NCI-H2196 (cell line): ENCODE results near the gene IRAK1.

Source experiments
- DNase-seq: peaks from one replicate; lab custom pipeline; 2025; ENCODE audit not compliant: unreplicated experiment; lab: John Stamatoyannopoulos, UW

The IRAK1 gene

DNA sequence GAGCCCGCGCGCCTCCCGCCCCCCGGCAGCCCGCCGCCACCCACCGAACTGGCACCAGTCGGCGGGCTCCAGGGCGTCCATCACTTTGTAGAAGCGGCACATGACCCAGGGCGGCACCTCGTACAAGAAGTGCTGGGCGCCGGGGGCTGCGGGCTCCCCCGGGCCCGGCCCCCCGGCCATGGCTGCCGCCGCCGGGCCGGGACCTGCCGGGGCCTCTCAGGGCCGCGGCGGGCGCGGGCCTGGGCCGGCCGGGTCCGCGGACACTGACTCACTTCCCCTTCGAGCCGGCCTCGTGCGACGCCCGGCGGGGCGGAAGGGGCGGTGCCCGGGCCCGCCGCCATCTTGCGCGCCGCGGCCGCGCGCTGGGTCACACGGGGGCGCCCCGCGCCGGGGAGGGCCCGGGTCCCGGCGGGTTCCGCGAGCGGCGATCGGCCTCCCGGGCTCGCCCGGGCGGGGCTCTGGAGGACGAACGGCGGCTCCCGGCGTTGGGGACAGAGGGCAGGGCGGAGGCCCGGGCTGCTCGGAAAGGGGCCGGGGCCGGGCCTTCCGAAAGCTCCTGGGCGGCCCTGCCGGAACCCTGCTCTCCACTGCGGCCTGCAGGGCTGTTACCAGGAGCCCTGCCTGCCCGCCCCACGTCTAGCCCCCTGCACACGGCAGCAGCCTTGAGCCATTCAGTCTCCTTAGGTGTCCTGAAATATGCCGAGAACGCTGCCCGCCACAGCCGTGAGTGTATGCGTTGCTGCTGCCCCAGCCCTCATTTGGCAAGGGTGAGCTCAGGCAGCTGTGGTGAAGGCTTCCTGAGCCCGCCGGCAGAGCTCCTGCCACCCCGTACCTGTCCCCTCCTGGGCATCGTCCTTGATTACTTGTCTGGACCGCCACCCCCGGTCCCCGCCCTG is at the start of gene IRAK1:
IRAK1 (minus strand) TSS at position 270 of the 896 bp plus-strand sequence; CDS start at position 180, 90 bp downstream.
- DNase-seq = peak; percentile 55

DNA sequence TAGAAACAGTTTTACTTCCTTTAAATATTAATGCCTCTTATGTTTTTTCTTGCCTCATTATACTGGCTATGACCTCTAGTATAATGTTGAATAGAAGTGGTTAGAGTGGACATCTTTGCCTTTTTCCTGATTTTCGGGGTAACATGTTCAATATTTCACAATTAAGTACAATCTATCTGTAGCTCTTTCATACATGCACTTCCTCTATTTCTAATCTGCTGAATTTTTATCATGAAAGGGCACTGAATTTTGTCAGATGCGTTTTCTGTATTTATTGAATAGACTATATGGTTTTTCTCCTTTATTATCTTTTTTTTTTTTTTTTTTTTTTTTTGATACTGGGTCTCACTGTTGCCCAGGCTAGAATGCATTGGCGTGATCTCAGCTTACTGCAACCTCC is 48.9 kb upstream of the IRAK1 start:
- DNase-seq = no peak

DNA sequence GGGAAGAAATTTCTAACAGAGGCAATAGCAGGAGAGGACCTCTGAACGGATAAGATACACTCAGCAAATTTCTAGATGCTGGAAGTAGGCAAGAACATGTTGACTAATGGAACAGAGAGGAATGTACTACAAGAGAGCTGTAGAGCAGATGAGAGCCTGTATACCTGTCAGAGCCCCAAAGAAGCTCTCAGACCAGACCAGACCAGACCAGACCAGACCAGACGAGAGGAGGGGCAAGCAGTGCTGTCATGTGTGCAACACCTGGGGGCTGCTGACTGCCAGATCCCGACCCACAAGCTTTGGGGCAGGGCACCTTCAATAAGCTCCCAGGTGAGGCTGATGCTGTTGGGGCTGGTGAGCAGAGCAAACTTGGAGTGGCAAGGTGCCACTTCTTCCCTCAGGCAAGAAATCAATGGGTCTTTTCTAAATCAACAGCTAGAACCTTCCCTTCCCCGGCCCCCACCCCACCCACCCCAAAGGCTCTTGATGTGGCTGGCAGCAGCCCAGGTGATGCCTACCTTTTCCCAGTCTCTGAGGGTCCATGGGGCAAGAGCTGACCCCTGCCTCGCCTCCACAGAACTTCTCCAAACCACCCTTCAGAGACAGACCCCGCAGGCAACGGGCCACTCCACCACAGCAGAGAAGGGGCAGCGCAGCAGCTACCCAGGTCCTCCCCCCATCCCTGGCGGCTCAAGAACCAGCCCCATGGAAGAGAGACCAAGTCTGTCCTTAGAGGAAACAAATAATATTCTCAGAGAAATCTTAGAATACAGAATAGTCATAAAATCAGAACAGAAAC is 45.1 kb upstream of the IRAK1 start:
- DNase-seq = no peak

DNA sequence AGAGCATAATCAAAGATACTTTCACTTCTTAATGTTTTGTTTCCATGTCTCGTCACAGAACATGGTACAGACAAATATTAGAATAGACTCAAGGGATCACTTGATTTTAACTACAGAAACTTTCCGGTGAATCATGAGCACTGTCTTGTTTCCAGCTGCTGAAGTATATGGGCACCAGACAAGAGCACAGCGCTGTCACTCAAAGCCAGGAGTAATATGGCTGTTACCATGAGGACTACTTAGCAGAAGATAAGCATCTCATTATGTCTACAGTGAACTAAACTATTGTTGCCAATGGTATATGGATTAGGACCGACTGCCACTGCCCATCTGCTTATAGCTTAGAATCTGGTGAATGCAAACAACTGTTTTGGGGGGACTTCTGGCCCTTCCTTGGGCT is 43.5 kb upstream of the IRAK1 start:
- DNase-seq = no peak

DNA sequence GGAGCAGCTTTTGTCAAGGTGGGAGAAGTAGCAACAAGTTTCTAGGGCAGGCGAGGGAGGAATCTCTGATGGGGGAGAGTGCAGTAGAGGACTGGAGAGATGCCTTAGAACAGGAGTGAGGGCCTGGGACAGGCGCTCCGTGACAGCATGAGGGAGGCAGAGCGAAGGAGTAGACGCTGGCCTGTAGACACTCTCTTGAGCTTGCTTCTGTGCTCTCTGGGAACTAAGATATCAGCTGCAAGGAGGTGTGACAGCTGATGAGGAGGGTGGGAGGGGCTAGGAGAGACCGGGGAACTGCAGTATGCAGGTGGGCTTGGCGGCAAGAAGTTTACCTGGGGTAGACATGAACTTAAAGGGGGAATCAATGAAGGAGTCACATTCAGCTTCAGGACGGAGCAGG is 42.1 kb upstream of the IRAK1 start:
- no peak for DNase-seq

DNA sequence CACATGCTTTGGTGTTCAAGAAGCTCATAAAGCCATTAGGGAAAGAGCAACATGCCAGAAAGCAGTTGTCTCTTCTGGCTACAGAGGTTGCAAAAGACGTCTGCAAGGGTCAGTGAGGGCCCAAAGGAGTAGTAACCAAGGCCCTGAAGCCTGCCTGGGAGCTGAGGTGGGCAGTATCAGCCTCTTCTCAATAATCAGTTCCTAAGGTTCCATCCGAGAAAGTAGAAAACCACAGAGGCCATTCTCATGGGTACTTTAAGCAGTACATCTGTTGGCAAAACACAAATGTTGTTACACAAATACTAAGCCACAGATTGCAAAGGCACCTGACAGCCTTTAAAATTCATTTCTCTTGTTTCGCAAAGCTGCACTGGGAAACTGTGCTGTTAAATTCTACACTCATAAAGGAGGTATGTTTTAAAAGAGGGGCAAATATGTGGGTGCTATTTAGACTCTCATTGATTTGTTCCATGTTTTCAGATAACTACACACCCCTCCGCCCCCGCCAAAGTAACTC is 40.1 kb upstream of the IRAK1 start:
- DNase-seq = no peak

DNA sequence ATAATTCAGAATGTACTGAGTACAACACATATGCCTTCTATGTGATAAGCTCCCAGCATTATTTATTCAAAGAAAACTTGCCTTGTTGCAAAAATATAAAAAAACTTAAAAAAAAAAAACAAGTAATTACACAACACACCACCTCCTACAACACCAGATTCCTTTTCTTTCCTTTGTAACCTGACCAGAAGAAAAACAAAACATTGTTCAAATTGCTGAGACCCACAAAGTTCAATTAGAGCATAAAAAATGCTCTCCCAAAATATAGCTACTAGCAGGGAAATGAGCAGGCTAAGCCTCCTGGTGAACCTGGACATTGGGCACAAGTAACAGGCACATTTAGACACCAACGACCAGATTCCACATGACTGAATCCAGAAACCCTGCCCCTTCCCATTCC is 39.5 kb upstream of the IRAK1 start:
- no peak for DNase-seq

DNA sequence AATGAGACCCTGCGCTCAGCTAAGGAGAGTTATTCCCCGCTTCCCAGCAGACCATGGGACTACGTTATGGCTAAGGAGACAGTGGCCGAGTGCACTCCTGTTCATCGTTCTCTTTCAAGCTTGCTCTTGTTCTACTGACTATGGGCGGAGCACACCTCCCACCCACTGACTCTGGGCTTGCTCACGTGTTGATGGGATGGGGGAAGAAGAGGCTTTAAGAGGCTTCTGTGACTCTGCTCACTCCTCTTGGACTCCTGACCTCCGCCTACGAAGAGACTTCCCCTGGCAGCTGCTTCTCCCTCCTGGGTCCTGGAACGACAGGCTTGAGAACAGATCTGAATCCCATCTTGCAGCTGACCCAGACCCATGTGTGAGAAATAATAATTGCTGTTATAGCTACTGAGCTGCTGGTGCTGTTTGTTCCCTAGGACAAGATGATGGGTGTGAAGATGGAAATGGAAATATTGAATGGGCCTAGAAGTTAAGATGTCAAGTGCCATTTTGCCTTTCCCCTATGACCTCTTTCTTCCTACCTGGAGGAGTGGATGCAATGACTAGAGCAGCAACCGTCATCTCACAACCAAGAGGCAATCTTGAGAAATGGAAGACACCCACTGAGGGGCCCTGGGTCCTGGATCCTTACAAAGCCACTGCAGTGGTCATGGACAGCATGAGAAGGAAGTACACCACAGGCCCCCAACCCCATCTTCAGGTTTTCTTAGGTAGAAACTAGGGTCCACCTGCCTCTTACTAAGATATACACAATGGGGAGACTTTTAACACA is 38.7 kb upstream of the IRAK1 start:
- DNase-seq = no peak

DNA sequence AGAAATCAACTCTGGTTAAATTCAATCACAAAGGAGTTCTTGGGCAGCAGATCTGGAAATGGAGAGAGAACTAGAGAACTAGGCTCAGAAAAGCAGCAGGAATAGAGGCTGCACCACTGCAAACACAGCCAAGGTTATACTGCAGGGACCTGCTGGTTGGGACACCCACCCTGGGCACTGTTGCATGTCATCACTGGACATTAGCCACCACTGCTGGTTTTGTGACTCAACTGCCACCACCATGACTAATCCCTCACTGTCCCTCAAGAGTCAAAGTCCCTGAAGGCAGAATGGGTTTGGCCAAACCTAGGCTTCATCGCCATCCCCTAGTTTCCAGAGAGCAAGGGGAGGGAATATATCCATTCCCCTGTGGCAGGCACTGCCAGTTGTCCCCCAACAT is 38.1 kb upstream of the IRAK1 start:
- no peak for DNase-seq

DNA sequence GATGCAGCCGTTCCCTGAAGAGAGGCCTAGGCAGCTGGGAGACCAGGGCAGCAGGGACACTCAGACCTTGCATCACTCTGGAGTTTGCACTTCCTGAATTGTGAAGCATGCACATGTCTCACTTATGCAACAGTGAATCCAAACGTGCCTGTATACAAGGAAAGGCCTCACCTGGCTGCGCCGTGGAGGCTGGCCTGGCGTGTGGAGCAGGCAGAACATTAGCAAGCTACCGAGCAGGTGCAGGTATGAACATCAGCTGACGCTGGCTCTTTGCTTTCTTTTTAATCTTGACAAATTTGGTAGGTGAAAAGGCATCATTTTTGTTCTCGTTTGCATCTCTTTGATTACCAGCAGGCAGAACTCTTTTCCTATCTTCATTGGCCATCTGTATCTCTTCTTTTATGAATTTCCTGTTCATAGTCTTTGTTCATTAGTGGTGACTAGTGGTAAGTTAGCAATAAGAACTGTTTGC is 37.1 kb upstream of the IRAK1 start:
- peak; percentile 34 for DNase-seq

DNA sequence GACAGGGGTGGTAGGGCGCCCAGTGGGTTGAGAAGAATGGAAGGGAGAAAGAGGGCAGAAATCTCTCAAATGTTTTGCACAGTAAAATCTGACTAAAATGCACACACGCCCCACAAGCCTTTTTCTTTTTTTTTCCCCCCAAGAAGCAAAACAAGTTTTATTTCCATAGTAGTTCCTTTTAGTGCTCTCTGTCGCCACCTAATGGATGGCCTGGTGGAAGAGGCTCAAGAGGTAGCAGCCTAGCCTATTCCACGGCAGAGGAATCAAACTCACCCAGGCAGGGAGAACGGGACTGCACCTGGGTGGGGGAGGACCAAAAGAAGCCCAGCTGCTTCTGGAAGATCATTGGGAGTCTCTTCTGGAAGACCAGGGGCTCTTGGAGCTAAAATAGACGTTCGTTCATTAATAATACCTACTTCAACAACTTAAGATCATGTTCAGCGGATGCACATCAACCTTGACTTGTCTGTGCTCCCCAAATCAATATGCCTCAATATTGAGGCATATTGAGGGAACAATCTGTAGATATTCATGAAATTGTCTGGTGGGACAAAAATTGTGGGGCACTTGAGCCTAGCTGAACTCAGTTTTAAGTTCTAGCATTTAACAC is 31.6 kb upstream of the IRAK1 start:
- peak; percentile 58 for DNase-seq

DNA sequence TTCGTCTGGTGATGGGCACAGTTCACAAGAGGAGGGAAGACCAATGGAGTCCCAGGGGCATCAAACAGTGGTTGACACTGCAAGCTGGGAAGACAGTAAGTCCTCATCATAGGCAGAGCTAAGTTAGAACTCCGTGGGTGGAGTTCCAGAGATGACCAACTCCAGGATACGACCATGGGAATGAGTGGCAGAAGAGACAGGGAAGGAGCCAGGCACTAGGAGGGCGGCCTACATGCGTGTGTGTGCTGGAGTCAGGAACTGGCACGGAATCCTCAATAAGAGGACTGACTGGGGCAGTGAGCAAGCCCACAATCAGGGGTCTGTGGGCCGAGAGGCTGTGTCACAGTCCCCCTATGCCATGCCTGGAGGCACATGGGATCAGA is 30.4 kb upstream of the IRAK1 start:
- no peak for DNase-seq

DNA sequence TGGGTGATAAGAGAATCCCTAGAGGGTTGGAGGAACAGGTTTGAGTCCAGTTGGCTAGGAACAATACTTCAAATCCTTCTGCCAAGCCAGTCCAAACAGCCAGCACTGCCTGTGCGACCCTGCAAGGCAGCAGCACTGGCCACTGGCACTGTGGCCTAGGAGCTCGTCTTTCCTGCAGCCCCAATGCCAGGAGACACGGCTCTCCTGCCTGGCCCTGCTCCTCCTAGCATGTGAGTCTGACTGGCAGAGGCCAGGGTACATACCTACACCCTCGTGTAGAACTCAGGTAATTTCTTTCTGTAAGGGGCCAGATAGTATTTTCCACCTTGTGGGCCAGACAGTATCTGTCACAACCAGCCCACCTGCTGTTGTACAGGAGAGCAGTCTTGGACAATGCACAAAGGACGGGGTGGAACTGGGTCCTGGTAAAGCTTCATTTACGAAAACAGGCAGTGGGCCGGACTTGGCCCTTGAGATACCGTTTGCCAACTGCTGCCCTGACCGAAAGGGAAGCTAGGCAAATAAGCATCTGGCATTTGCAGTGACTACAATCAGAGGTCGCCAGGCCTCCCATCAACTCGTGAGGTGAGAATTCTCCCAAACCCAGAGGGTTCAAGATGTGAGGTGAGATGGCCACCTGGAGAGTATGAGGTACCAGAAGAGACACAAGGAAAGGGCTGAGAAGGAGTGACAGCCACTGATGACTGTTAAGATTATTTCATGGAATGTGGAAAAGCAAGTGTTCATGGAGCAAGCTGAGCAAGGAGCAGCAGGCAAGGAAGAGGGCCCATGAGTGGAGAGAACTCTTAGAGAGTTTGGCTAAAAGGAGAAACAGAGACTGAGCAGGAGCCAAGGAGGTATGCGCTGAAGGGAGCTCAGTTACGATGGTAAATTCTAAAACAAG is 29.8 kb upstream of the IRAK1 start:
- DNase-seq = no peak

DNA sequence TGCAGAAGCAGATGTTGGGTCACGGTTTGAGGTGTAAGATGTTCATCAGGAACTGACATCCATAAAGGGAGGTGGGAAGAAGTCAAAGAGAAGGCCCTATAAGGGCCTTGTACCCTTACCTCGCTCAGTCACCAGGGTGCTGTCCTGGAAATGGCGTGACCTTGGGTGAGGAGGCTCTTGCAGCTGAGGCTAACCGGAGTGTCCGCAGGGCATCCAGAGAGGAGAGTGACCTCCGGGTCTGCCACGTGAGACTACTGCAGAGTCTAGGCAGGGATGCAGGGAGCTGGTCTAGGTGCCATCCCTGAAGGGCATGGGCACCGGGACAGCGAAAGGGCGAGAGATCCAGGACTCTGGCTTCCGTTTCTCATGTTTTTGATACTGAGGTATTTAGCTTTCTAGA is 28.7 kb upstream of the IRAK1 start:
- no peak for DNase-seq

DNA sequence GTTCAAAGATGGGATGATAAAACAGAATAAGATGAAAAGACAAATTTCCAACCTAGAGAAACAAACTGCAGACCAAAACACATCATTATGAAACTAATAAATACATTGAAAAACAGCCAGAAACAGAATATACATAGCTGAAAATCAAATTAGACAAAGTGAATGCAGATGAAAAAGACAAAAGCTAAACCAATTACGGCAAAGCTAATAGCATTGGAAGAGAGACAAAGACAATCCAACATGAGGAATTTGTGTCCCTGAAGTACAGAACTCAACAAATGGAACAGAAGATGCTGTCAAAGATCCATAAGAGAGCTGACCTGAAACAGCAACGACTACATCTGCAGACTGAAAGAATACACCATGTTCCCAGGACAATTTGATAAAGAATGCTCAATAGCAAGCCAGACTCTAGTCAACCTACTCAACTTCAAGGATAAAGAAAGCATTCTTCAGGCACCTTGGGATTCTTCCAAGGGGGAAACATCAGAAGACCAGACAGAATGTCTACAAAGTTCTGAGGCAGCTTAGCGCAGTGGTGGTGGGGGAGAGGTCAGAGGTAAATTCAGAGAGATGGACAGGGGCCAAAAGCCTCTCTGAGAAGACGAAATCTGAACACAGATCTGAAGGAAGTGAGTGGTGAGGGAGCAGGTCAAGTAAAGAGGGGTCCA is 27.4 kb upstream of the IRAK1 start:
- peak; percentile 8 for DNase-seq

DNA sequence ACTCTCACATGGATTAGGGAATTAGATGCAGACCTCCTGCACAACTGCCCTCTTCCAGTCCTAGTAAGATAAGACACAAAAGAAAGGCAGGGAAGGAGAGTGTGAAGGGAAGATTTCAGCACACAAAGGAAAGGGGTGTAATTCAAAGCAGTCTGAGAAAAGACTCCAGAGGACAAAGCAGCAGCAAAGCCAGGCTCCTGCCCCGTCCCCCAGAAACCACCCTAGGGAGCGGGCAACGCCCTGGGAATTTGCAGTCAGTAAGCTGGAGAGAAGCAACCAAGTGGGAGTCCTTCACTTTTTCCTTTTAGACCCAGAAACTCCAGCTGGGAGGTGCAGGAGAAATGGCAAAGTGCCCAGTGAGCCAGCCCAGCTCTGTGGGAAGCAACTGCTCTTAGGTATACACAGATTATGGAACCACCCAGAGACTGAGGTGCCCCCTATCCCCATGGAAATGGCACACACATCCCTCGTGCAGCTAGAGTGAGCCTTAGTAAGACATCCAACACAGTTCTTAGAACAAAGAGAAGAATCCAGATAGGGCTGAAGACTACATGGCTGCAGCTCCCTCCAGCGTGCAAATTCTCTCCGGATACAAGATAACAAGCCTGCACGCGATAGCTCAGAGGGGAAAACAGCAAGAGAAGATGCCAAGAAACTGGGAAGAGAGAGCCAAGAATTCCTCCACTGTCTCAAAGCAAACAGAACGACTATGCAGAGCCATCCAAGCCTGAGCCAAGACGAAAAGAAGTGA is 26.5 kb upstream of the IRAK1 start:
- no peak for DNase-seq

DNA sequence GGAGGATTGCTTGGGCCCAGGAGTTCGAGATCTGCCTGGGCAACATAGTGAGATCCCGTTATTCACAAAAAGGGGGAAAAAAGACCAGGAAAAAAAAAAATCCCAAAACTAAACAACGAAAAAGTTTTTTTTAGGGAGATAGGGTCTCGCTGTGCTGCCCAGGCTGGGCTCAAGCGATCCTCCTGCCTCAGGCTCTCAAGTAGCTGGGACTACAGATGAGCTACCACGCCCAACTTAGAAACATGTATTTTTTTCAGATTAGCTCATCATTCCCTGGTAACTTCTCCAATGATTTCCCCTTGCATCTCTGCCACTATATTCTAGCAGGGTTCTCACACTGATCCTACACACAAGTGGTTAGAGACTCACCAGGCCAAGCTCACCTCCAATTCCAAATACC is 24.4 kb upstream of the IRAK1 start:
- no peak for DNase-seq

DNA sequence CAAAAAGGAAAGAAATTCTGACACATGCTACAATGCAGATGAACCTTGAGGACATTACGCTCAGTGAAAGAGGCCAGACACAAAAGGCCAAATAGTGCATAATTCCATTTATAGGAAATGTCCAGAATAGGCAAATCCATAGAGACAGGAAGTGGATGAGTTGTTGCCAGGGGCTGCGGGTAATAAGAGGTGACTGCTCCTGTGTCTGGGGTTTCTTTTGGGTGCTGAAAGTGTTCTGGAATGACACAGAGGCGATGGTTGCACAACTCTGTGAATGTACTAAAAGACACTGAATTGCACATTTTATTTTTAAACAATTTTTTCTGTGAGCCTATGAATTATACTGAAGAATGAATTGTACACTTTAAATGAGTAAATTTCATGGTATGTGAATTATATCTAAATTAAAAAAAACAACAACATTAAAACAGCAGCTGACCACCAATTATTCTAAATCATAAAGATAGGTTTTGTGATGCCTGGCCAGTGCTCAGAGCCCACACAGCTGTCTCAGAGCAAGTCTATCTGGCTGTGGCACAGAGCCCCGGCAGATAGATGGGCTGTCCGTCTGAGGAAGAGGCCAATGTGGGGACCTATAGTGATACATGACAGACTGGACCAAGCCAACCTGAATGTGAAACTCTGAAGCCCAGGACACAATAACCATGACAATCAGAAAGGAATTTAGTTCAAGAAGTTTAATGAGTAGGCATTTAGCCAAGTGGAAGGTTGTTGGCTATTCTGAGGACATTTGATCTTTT is 23.5 kb upstream of the IRAK1 start:
- no peak for DNase-seq
